Neuronal stem cell (in vitro differentiated cells): ENCODE measurements around the gene LY6G6C.

Experiments used
- DNase-seq: peaks from one replicate; pipeline ENCODE4 v3.0.0-alpha.2; 2013; ENCODE audit warnings: low spot score
- H2AFZ ChIP-seq: one replicate; pipeline ENCODE4 v1.6.1; 2013; ENCODE audit warnings: mild to moderate bottlenecking, low read length, inconsistent platforms
- H2AK5ac ChIP-seq: 2 replicates; pipeline ENCODE4 v1.6.1; 2013; ENCODE audit warnings: low read depth, mild to moderate bottlenecking, inconsistent platforms, low read length, moderate library complexity, mixed read lengths
- H2BK120ac ChIP-seq: 2 replicates; pipeline ENCODE4 v1.6.1; 2013; ENCODE audit warnings: low read depth, mild to moderate bottlenecking, inconsistent platforms, low read length, moderate library complexity, mixed read lengths
- H2BK12ac ChIP-seq: one replicate; pipeline ENCODE4 v1.6.1; 2013; ENCODE audit warnings: low read length, inconsistent platforms
- H2BK15ac ChIP-seq: 2 replicates; pipeline ENCODE4 v1.6.1; 2013; ENCODE audit warnings: mild to moderate bottlenecking, low read length, inconsistent platforms, mixed read lengths
- H2BK5ac ChIP-seq: one replicate; pipeline ENCODE4 v1.6.1; 2013; ENCODE audit warnings: inconsistent platforms, mild to moderate bottlenecking, low read length, moderate library complexity
- H3K14ac ChIP-seq: one replicate; pipeline ENCODE4 v1.6.1; 2013; ENCODE audit warnings: low read length, inconsistent platforms
- H3K18ac ChIP-seq: 2 replicates; pipeline ENCODE4 v1.6.1; 2013; ENCODE audit warnings: low read length, inconsistent platforms
- H3K23ac ChIP-seq: 2 replicates; pipeline ENCODE4 v1.6.1; 2013; ENCODE audit warnings: low read depth, mild to moderate bottlenecking, mixed read lengths, low read length, inconsistent platforms; ENCODE audit not compliant: poor library complexity
- H3K27ac ChIP-seq: replicated peaks from 3 replicates; pipeline ENCODE4 v1.5.1; 2013; ENCODE audit warnings: low read length, inconsistent platforms
- H3K27me3 ChIP-seq, 3 experiments: 2 replicates each; pipeline ENCODE4 v1.6.1; 2013; ENCODE audit warnings: low read length in 3 of 3, mild to moderate bottlenecking in 2 of 3, inconsistent platforms in 1 of 3, low read depth in 1 of 3, mixed read lengths in 1 of 3, moderate library complexity in 1 of 3; ENCODE audit not compliant: control insufficient read depth in 3 of 3, insufficient read depth in 3 of 3
- H3K36me3 ChIP-seq, 2 donors: replicated peaks in 1 of 2; 2 replicates each; pipeline ENCODE4 v1.6.1; 2013; ENCODE audit warnings: low read length in 2 of 2; ENCODE audit not compliant: control insufficient read depth in 2 of 2, insufficient read depth in 2 of 2
- H3K4ac ChIP-seq: 2 replicates; pipeline ENCODE4 v1.6.1; 2013; ENCODE audit warnings: inconsistent platforms, mild to moderate bottlenecking, low read length, moderate library complexity
- H3K4me1 ChIP-seq, 2 donors: 1 replicate in 1 of 2; 2 replicates in 1 of 2; pipeline ENCODE4 v1.6.1; 2013; ENCODE audit warnings: low read length in 2 of 2, low read depth in 1 of 2; ENCODE audit not compliant: control insufficient read depth in 2 of 2, insufficient read depth in 1 of 2
- H3K4me2 ChIP-seq: one replicate; pipeline ENCODE4 v1.6.1; 2013; ENCODE audit warnings: mild to moderate bottlenecking, low read length, inconsistent platforms; ENCODE audit not compliant: insufficient read depth, poor library complexity, severe bottlenecking
- H3K4me3 ChIP-seq, 2 donors: 2 replicates each; pipeline ENCODE4 v1.5.1; 2013; ENCODE audit warnings: low read length in 2 of 2, mild to moderate bottlenecking in 2 of 2, inconsistent platforms in 1 of 2, moderate library complexity in 1 of 2
- H3K79me1 ChIP-seq: one replicate; pipeline ENCODE4 v1.6.1; 2013; ENCODE audit warnings: low read depth, mild to moderate bottlenecking, inconsistent platforms, low read length, moderate library complexity
- H3K9ac ChIP-seq: one replicate; pipeline ENCODE4 v1.6.1; 2013; ENCODE audit warnings: mild to moderate bottlenecking, low read depth, low read length, inconsistent platforms; ENCODE audit not compliant: poor library complexity
- H3K9me3 ChIP-seq, 2 donors: replicated peaks in 1 of 2; 2 replicates each; pipeline versions ENCODE3 to v1.6.1; 2013; ENCODE audit warnings: low read length in 2 of 2, mild to moderate bottlenecking in 2 of 2, inconsistent platforms in 1 of 2, low read depth in 1 of 2, mixed read lengths in 1 of 2, moderate library complexity in 1 of 2; ENCODE audit not compliant: control insufficient read depth in 2 of 2, insufficient read depth in 1 of 2
- H4K8ac ChIP-seq: one replicate; pipeline ENCODE4 v1.6.1; 2013; ENCODE audit warnings: low read depth, mild to moderate bottlenecking, inconsistent platforms, low read length, moderate library complexity
- H4K91ac ChIP-seq: one replicate; pipeline ENCODE4 v1.6.1; 2013; ENCODE audit warnings: low read length, low read depth, mild to moderate bottlenecking, inconsistent platforms; ENCODE audit not compliant: poor library complexity
- WGBS, 2 donors: extraction: QIAGEN DNeasy Blood & Tissue Kit; methylation state at CpG; one replicate each; pipeline ENCODE4 v1.1.7; 2013; ENCODE audit warnings: missing lambda C conversion rate in 2 of 2, mixed read lengths in 1 of 2; ENCODE audit not compliant: insufficient read length in 2 of 2, insufficient replicate concordance in 1 of 2; ENCODE audit errors: extremely low coverage in 2 of 2; 5-methylcytosine and 5-hydroxymethylcytosine counted together

The LY6G6C gene

GRCh38 chr6:31732029-31732428 lies 10.5 kb upstream of the LY6G6C start:
- H2BK5ac ChIP-seq: no peak overlapping the region
- peaks cover 18% of the 10 kb centered on the region for H3K79me1 ChIP-seq
- no peak overlapping the region for H2AK5ac ChIP-seq
- H3K9ac ChIP-seq: no peak overlapping the region
- no peak overlapping the region for H3K14ac ChIP-seq
- H3K36me3 ChIP-seq: peaks cover 43 to 69% of the 10 kb centered on the region in 2 donors
- DNase-seq: no peak
- no peak overlapping the region for H3K4ac ChIP-seq
- H2BK15ac ChIP-seq: no peak overlapping the region
- no CpG with 5 or more reads among the region's 3 CpGs for WGBS, 2 donors
- H3K4me3 ChIP-seq: no peak overlapping the region
- H3K23ac ChIP-seq: no peak overlapping the region
- H4K91ac ChIP-seq: no peak overlapping the region
- H2BK120ac ChIP-seq: no peak overlapping the region
- no peak overlapping the region for H2BK12ac ChIP-seq
- H3K9me3 ChIP-seq: no peaks in the 10 kb centered on the region
- no peaks in the 10 kb centered on the region for H3K27me3 ChIP-seq
- no peak overlapping the region for H3K18ac ChIP-seq
- no peak overlapping the region for H2AFZ ChIP-seq
- no peak overlapping the region for H4K8ac ChIP-seq
- no peak overlapping the region for H3K4me2 ChIP-seq
- H3K4me1 ChIP-seq: peaks cover 19 to 29% of the 10 kb centered on the region in 2 donors
- H3K27ac ChIP-seq: no peak overlapping the region

GRCh38 chr6:31730631-31731086 lies 9.1 kb upstream of the LY6G6C start:
- Histone ChIP-seq H3K79me1 (peaks cover 15% of the 10 kb centered on the region), H3K9ac (no peak overlapping the region), H3K36me3 (peaks cover 54 to 83% of the 10 kb centered on the region in 2 donors), H2BK5ac (no peak overlapping the region), H2BK12ac (no peak overlapping the region), H3K4me3 (peak overlapping the region in 1 of 2 donors; percentile 83), H3K23ac (no peak overlapping the region), H3K9me3 (no peaks in the 10 kb centered on the region), H2AK5ac (no peak overlapping the region), H2BK120ac (no peak overlapping the region), H3K4ac (no peak overlapping the region), H2BK15ac (no peak overlapping the region), H3K18ac (no peak overlapping the region), H4K91ac (no peak overlapping the region), H3K27ac (peak overlapping the region; percentile 54), H3K4me2 (peak overlapping the region; percentile 50), H3K14ac (no peak overlapping the region), H2AFZ (no peak overlapping the region), H3K4me1 (peaks cover 13 to 24% of the 10 kb centered on the region in 2 donors), H3K27me3 (no peaks in the 10 kb centered on the region), H4K8ac (no peak overlapping the region)
- no peak for DNase-seq
- no CpG with 5 or more reads among the region's 11 CpGs for WGBS, 2 donors

- H2BK120ac ChIP-seq: no peak overlapping the region
- peak overlapping the region; percentile 100 for H3K18ac ChIP-seq
- peak overlapping the region; percentile 88 for H2AK5ac ChIP-seq
- H3K14ac ChIP-seq: peak overlapping the region; percentile 73
- no peak overlapping the region for H4K8ac ChIP-seq
- H2BK12ac ChIP-seq: no peak overlapping the region
- peak overlapping the region; percentile 95 for H3K23ac ChIP-seq
- WGBS, 2 donors: no CpG with 5 or more reads among the region's 46 CpGs
- H3K4me3 ChIP-seq: peak overlapping the region; percentile 83 to 94
- H3K4me2 ChIP-seq: peak overlapping the region; percentile 77
- peak overlapping the region; percentile 86 for H2AFZ ChIP-seq
- peaks cover 13 to 24% of the 10 kb centered on the region in 2 donors for H3K4me1 ChIP-seq
- H3K27me3 ChIP-seq: no peaks in the 10 kb centered on the region
- H3K4ac ChIP-seq: no peak overlapping the region
- peaks cover 15% of the 10 kb centered on the region for H3K79me1 ChIP-seq
- no peaks in the 10 kb centered on the region for H3K9me3 ChIP-seq
- no peak overlapping the region for H2BK15ac ChIP-seq
- H4K91ac ChIP-seq: peak overlapping the region; percentile 89
- peak; percentile 93 for DNase-seq
- H3K27ac ChIP-seq: peak overlapping the region; percentile 84
- peak overlapping the region; percentile 85 for H2BK5ac ChIP-seq
- H3K36me3 ChIP-seq: peaks cover 55 to 86% of the 10 kb centered on the region in 2 donors
- H3K9ac ChIP-seq: peak overlapping the region; percentile 82
These were observed 8.6 kb upstream of the LY6G6C start for GRCh38 chr6:31729979-31730630.

DNA sequence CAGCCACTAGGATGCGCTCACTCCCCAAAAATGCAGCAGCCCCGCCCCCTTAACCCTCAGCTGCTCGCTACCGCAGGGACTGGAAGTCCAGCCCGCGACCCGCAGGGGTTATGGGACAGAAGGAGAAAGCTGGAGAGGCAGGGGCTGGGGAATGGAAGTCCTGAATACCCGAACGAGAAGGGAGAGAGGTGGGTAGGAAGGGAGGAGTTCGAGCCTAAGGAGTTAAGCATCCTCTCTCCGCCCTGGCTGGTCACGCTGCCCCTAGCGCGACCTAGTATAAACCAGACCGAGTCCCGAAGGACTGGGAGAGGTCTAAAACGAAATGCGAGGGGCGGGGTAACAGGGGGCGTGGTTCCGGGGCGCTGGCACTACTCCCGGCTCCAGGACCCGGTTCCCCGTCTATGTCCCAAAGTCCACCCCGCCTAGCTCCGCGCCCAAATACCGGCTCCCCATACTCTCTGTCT lies 8.0 kb upstream of the LY6G6C start:
- peaks cover 13 to 18% of the 10 kb centered on the region in 2 donors for H3K4me1 ChIP-seq
- H3K36me3 ChIP-seq: peaks cover 57 to 83% of the 10 kb centered on the region in 2 donors
- peak overlapping the region; percentile 84 for H3K27ac ChIP-seq
- peak overlapping the region; percentile 85 for H2BK5ac ChIP-seq
- no peak overlapping the region for H3K4ac ChIP-seq
- H3K27me3 ChIP-seq: no peaks in the 10 kb centered on the region
- H3K4me3 ChIP-seq: peak overlapping the region; percentile 83 to 94
- peak overlapping the region; percentile 73 for H3K14ac ChIP-seq
- no peak overlapping the region for H2BK12ac ChIP-seq
- H2AK5ac ChIP-seq: peak overlapping the region; percentile 88
- no peak overlapping the region for H2BK15ac ChIP-seq
- H2AFZ ChIP-seq: peak overlapping the region; percentile 86
- WGBS, 2 donors: no CpG with 5 or more reads among the region's 29 CpGs
- H3K23ac ChIP-seq: peak overlapping the region; percentile 95
- peak overlapping the region; percentile 100 for H3K18ac ChIP-seq
- H4K91ac ChIP-seq: no peak overlapping the region
- no peak overlapping the region for H2BK120ac ChIP-seq
- no peaks in the 10 kb centered on the region for H3K9me3 ChIP-seq
- H3K79me1 ChIP-seq: peaks cover 15% of the 10 kb centered on the region
- peak; percentile 92 for DNase-seq
- H3K4me2 ChIP-seq: peak overlapping the region; percentile 77
- H4K8ac ChIP-seq: no peak overlapping the region
- H3K9ac ChIP-seq: peak overlapping the region; percentile 82
